H9 (cell line): ENCODE results near the gene OR56A4. TPM values are rescaled to one million over a fixed set of nuclear protein-coding genes. Genes with fewer than 3 reads are reported as not detected.

Source experiments
- DNase-seq: peaks from one replicate; pipeline ENCODE4 v3.0.0-alpha.2; 2017
- H2AFZ ChIP-seq: one replicate; pipeline ENCODE4 v1.6.1; 2013; ENCODE audit warnings: mild to moderate bottlenecking, low read length, control low read depth, moderate library complexity
- H2AK5ac ChIP-seq: 2 replicates; pipeline ENCODE4 v1.6.1; 2013; ENCODE audit warnings: low read length, control low read depth, mixed read lengths; ENCODE audit not compliant: insufficient read length
- H2BK120ac ChIP-seq: one replicate; pipeline ENCODE4 v1.6.1; 2013; ENCODE audit warnings: low read depth, mild to moderate bottlenecking, low read length, control low read depth, inconsistent platforms; ENCODE audit not compliant: poor library complexity, severe bottlenecking
- H2BK12ac ChIP-seq: 2 replicates; pipeline ENCODE4 v1.6.1; 2013; ENCODE audit warnings: low read length, control low read depth, mixed read lengths, low read depth; ENCODE audit not compliant: insufficient read length
- H2BK15ac ChIP-seq: 2 replicates; pipeline ENCODE4 v1.6.1; 2013; ENCODE audit warnings: low read depth, low read length, control low read depth
- H2BK20ac ChIP-seq: one replicate; pipeline ENCODE4 v1.6.1; 2013; ENCODE audit warnings: low read depth, mild to moderate bottlenecking, low read length, control low read depth, inconsistent platforms; ENCODE audit not compliant: poor library complexity, severe bottlenecking
- H2BK5ac ChIP-seq: 2 replicates; pipeline ENCODE4 v1.6.1; 2013; ENCODE audit warnings: low read length, control low read depth, mixed read lengths; ENCODE audit not compliant: insufficient read length
- H3K14ac ChIP-seq: 2 replicates; pipeline ENCODE4 v1.6.1; 2013; ENCODE audit warnings: low read length, control low read depth; ENCODE audit not compliant: insufficient read depth
- H3K18ac ChIP-seq: 2 replicates; pipeline ENCODE4 v1.6.1; 2013; ENCODE audit warnings: low read depth, mild to moderate bottlenecking, mixed read lengths, low read length, control low read depth; ENCODE audit not compliant: insufficient read length
- H3K23ac ChIP-seq: 2 replicates; pipeline ENCODE4 v1.6.1; 2013; ENCODE audit warnings: low read length, control low read depth, mixed read lengths, low read depth; ENCODE audit not compliant: insufficient read length
- H3K23me2 ChIP-seq: 2 replicates; pipeline ENCODE4 v1.6.1; 2013; ENCODE audit warnings: low read depth, mild to moderate bottlenecking, mixed read lengths, low read length, control low read depth; ENCODE audit not compliant: insufficient read length, poor library complexity, severe bottlenecking
- H3K27ac ChIP-seq: 2 replicates; pipeline ENCODE4 v1.5.1; 2013; ENCODE audit warnings: low read length, control low read depth, mixed read lengths, low read depth; ENCODE audit not compliant: insufficient read length
- H3K27me3 ChIP-seq: 2 replicates; pipeline ENCODE4 v1.6.1; 2013; ENCODE audit warnings: low read length, control low read depth, inconsistent platforms; ENCODE audit not compliant: insufficient read depth
- H3K4ac ChIP-seq: 2 replicates; pipeline ENCODE4 v1.6.1; 2013; ENCODE audit warnings: low read depth, mild to moderate bottlenecking, control low read depth, inconsistent platforms, low read length, moderate library complexity
- H3K4me1 ChIP-seq: 2 replicates; pipeline ENCODE4 v1.6.1; 2013; ENCODE audit warnings: low read length, control low read depth, inconsistent platforms; ENCODE audit not compliant: insufficient read depth
- H3K4me2 ChIP-seq: 2 replicates; pipeline ENCODE4 v1.6.1; 2013; ENCODE audit warnings: low read length, control low read depth, mixed read lengths; ENCODE audit not compliant: insufficient read length, insufficient read depth
- H3K56ac ChIP-seq: 2 replicates; pipeline ENCODE4 v1.6.1; 2013; ENCODE audit warnings: low read depth, mild to moderate bottlenecking, mixed read lengths, low read length, control low read depth; ENCODE audit not compliant: insufficient read length
- H3K79me1 ChIP-seq: 2 replicates; pipeline ENCODE4 v1.6.1; 2013; ENCODE audit warnings: low read depth, mild to moderate bottlenecking, moderate library complexity, low read length, control low read depth, inconsistent platforms; ENCODE audit not compliant: insufficient read depth, poor library complexity, severe bottlenecking
- H3K79me2 ChIP-seq: 2 replicates; pipeline ENCODE4 v1.6.1; 2013; ENCODE audit warnings: low read length, control low read depth, inconsistent platforms; ENCODE audit not compliant: insufficient read depth
- H3K9ac ChIP-seq: 2 replicates; pipeline ENCODE4 v1.6.1; 2013; ENCODE audit warnings: low read length, control low read depth, mixed read lengths; ENCODE audit not compliant: insufficient read length; ENCODE audit errors: extremely low read depth
- H3K9me3 ChIP-seq: one replicate; pipeline ENCODE4 v1.6.1; 2013; ENCODE audit warnings: low read depth, low read length, inconsistent platforms; ENCODE audit not compliant: control insufficient read depth
- H3T11ph ChIP-seq: one replicate; pipeline ENCODE4 v1.6.1; 2013; ENCODE audit warnings: mild to moderate bottlenecking, low read length, control low read depth, inconsistent platforms
- H4K20me1 ChIP-seq: one replicate; pipeline ENCODE4 v1.6.1; 2013; ENCODE audit not compliant: control insufficient read depth, insufficient read length, insufficient read depth
- H4K5ac ChIP-seq: 2 replicates; pipeline ENCODE4 v1.6.1; 2013; ENCODE audit warnings: low read depth, mild to moderate bottlenecking, mixed read lengths, low read length, control low read depth; ENCODE audit not compliant: insufficient read length
- H4K8ac ChIP-seq: replicated peaks from 2 replicates; pipeline ENCODE4 v1.6.1; 2013; ENCODE audit warnings: low read length, control low read depth, mixed read lengths, low read depth; ENCODE audit not compliant: insufficient read length
- H4K91ac ChIP-seq: 2 replicates; pipeline ENCODE4 v1.6.1; 2013; ENCODE audit warnings: low read depth, mild to moderate bottlenecking, moderate library complexity, mixed read lengths, low read length, control low read depth; ENCODE audit not compliant: insufficient read length
- H3K27ac Mint-ChIP-seq, 3 experiments: 2 replicates in 2 of 3; 3 replicates in 1 of 3; pipeline ENCODE4 v1.8.0; 2020 to 2021; ENCODE audit warnings: mixed read lengths in 3 of 3, mild to moderate bottlenecking in 1 of 3, moderate library complexity in 1 of 3
- H3K27me3 Mint-ChIP-seq: 2 replicates; pipeline ENCODE4 v1.8.0; 2021; ENCODE audit warnings: low read depth, mild to moderate bottlenecking, moderate library complexity, mixed read lengths
- H3K36me3 Mint-ChIP-seq, 3 experiments: 2 replicates in 2 of 3; 3 replicates in 1 of 3; pipeline ENCODE4 v1.8.0; 2020 to 2021; ENCODE audit warnings: low read depth in 3 of 3, mixed read lengths in 3 of 3; ENCODE audit not compliant: insufficient read depth in 1 of 3
- H3K4me1 Mint-ChIP-seq, 2 experiments: 2 replicates each; pipeline ENCODE4 v1.8.0; 2020; ENCODE audit warnings: mixed read lengths in 2 of 2
- H3K4me3 Mint-ChIP-seq, 2 experiments: 2 replicates in 1 of 2; 3 replicates in 1 of 2; pipeline ENCODE4 v1.8.0; 2020 to 2021; ENCODE audit warnings: mild to moderate bottlenecking in 2 of 2, mixed read lengths in 2 of 2, moderate library complexity in 1 of 2
- H3K9me3 Mint-ChIP-seq, 2 experiments: 2 replicates in 1 of 2; 3 replicates in 1 of 2; pipeline ENCODE4 v1.8.0; 2020; ENCODE audit warnings: mild to moderate bottlenecking in 2 of 2, mixed read lengths in 2 of 2, moderate library complexity in 1 of 2
- long read RNA-seq: library from polyadenylated mRNA; unstranded; transcript quantifications from one replicate; pipeline ENCODE4 v2.0.0, GENCODE V29; 2020
- total RNA-seq: library from RNA; stranded (reverse); gene quantifications from 2 replicates; pipeline ENCODE4 v1.2.1, GENCODE V29; 2021
- TF ChIP-seq, protein P1 (sequence below): fragments of 200-600 bp; sonication (generic); conservative IDR thresholded peaks from 3 replicates; pipeline ENCODE4 v1.8.0; 2021; ENCODE audit warnings: antibody characterized with exemption, mild to moderate bottlenecking

OR56A4 gene, protein sequence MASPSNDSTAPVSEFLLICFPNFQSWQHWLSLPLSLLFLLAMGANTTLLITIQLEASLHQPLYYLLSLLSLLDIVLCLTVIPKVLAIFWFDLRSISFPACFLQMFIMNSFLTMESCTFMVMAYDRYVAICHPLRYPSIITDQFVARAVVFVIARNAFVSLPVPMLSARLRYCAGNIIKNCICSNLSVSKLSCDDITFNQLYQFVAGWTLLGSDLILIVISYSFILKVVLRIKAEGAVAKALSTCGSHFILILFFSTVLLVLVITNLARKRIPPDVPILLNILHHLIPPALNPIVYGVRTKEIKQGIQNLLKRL
- not detected in 2 replicates for total RNA-seq
- long read RNA-seq, result 0 reads

DNA sequence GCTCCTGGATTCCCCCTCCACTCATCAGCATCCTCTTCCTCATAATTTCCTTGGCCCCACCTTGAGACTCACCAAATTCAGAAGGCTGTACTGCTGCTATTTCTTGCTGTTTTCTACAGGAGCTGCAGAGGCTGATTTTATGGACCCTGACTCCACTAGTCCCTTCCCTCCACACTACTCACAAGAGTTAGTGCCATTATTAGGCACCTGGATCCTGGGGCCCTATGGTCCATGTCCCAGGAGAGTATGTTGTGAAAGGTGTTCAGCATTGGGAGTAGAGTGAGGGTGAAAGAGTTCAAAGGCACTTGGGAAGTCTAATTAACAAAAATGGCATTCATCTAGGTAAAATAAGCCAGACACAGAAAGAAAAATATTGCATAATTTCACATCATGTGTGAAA is at the start of gene OR56A4:
Gene OR56A4 (minus strand): TSS at position 101 of the 400 bp plus-strand sequence. CDS start 3,954 bp downstream, outside the sequence.
- H3K79me1 ChIP-seq, result no peaks in the 10 kb centered on the region

More for the DNA sequence above, at the start of gene OR56A4:
- Histone ChIP-seq H3K4me1 (no peaks in the 10 kb centered on the region), H3K79me2 (no peaks in the 10 kb centered on the region), H3K23ac (no peak within 1 kb of the TSS), H3K9me3 (no peaks in the 10 kb centered on the region), H3K27me3 (no peaks in the 10 kb centered on the region), H3K14ac (no peak within 1 kb of the TSS), H4K20me1 (no peaks in the 10 kb centered on the region), H3T11ph (no peak within 1 kb of the TSS), H3K4me2 (no peak within 1 kb of the TSS), H2BK12ac (no peak within 1 kb of the TSS), H3K18ac (no peak within 1 kb of the TSS), H2BK120ac (no peak within 1 kb of the TSS), H2BK15ac (no peak within 1 kb of the TSS), H4K8ac (no peak within 1 kb of the TSS), H3K9ac (no peak within 1 kb of the TSS), H3K4ac (no peak within 1 kb of the TSS), H3K56ac (no peak within 1 kb of the TSS), H3K23me2 (no peaks in the 10 kb centered on the region), H4K5ac (no peak within 1 kb of the TSS), H2BK5ac (no peak within 1 kb of the TSS), H4K91ac (no peak within 1 kb of the TSS), H2BK20ac (no peak within 1 kb of the TSS), H2AK5ac (no peak within 1 kb of the TSS), H2AFZ (no peak within 1 kb of the TSS), H3K27ac (no peak within 1 kb of the TSS)
- H3K27me3 Mint-ChIP-seq, result peaks cover 8% of the 10 kb centered on the region; the same call in 1 of the 2 replicates
- no peak for DNase-seq
- H3K4me1 Mint-ChIP-seq, result no peaks in the 10 kb centered on the region
- H3K9me3 Mint-ChIP-seq, result no peaks in the 10 kb centered on the region
- H3K27ac Mint-ChIP-seq, result no peak within 1 kb of the TSS
- TF ChIP-seq, protein P1, sequence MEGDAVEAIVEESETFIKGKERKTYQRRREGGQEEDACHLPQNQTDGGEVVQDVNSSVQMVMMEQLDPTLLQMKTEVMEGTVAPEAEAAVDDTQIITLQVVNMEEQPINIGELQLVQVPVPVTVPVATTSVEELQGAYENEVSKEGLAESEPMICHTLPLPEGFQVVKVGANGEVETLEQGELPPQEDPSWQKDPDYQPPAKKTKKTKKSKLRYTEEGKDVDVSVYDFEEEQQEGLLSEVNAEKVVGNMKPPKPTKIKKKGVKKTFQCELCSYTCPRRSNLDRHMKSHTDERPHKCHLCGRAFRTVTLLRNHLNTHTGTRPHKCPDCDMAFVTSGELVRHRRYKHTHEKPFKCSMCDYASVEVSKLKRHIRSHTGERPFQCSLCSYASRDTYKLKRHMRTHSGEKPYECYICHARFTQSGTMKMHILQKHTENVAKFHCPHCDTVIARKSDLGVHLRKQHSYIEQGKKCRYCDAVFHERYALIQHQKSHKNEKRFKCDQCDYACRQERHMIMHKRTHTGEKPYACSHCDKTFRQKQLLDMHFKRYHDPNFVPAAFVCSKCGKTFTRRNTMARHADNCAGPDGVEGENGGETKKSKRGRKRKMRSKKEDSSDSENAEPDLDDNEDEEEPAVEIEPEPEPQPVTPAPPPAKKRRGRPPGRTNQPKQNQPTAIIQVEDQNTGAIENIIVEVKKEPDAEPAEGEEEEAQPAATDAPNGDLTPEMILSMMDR, result no peak
- no peaks in the 10 kb centered on the region for H3K36me3 Mint-ChIP-seq
- no peak within 1 kb of the TSS for H3K4me3 Mint-ChIP-seq
